D721Med (cell line): Measurements from ENCODE around the gene EPHA2.
"Not testable (repeated sequence)": the region's sequence is repeated elsewhere in the genome, so short reads cannot be mapped to it uniquely, and the experiment has no call there.

Experiments used
- DNase-seq: peaks from one replicate; pipeline ENCODE4 v3.0.0; 2011; ENCODE audit warnings: low spot score; ENCODE audit not compliant: insufficient read length
- FAIRE-seq: peaks from 2 replicates; lab custom pipeline; 2011; peaks lifted over from hg19 to GRCh38; lab: Jason Lieb, UNC
- CTCF ChIP-seq: IDR thresholded peaks from 2 replicates; pipeline ENCODE4 v1.5.1; 2012; ENCODE audit warnings: mild to moderate bottlenecking, control low read depth; ENCODE audit not compliant: insufficient read depth; ENCODE audit errors: missing control alignments

The EPHA2 gene

GRCh38 chr1:16172218-16172830 is 16.5 kb upstream of the EPHA2 start:
- no peak for TF ChIP-seq CTCF
- DNase-seq: no peak
- FAIRE-seq: no peak

DNA sequence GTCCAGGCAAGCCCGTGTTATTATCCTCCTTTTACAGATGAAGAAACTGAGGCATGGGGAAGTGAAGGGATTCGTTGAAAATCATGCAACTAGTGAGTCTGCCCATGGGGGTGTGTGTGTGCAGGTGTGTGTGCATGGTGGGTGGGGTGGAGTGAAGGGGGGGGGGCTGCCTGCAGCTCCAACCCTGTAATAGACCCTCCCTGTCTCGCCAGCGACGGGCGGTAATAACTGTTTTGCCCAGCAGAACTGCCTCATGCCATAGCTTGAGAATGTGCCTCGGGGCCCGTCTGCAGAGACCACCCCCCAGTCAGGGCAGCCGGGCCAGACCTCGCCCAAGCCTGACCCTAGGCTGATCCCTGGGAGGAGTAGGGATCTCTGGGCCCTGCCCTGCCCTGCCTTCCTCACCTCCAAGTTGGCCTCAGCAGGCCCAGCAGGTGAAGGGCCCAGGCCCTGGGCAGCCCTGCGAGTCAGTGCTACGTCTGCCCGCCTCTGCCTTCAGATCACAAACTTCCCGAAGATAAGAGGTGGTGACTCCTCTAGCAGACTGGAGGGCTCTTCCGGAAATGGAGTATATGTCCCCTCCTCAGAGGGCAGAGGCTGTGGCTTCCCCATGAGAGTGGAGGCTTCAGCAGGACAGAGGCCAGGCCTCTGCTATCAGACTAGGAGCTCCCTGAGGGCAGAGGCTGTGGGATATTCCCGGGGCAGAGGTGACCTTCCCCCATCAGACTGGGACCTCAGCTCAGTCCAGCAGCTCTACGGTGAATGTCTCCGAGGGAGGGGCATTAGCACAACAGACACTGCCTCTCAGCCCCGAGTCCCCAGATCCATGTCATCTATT is 15.7 kb upstream of the EPHA2 start:
- no peak for TF ChIP-seq CTCF
- DNase-seq (no peak), FAIRE-seq (no peak)

DNA sequence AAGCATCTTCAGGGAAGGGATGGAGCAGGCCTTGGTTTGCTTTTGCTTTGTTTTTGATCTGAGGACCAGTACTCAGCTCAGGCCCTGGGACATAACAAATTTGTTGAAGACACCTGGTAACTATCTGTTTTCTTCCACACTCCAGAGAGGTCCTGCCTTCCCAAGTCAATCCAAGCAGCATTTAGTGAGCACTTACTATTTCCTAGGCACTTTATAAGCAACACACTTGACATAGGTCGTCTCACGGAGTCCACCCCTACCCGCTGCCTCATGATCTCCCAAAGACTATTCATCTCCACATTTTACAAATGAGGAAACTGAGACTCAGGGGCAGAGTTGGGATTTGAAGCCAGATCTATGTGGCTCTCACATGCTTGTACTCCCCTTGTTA is 14.4 kb upstream of the EPHA2 start:
- no peak for TF ChIP-seq CTCF
- no peak for FAIRE-seq
- DNase-seq: no peak

DNA sequence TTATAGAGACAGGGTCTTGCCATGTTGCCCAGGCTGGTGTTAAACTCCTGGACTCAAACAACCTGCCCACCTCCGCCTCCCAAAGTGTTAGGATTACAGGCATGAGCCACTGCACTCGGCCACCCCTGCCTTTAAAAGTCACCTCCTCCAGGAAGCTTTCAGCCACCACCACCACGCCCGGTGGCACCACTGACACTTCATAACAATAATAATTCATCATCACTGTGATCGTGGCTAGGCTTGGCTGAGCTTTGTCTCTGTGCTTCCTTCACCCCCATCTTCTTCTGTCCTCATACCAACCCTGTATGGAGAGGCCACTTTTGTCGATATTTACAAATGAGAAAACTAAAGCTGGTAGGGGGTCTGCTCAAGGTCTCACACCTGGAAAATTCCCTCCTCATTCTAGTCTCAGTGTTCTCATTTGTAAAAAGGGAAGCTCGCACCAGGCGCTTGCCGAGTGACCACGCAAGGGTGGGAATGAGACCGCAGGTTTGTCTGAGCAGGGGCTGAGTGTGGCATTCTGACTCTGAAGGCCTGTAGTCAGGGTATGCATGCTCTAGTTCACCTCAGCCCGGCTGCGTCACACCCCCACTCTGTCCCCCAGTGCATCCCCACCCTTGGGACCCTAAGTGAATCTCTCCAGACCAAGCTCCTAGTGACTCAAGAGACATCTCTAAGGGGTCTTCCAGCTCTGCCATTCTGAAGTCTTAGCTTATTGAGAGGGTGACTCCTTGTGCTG is 12.9 kb upstream of the EPHA2 start:
- no peak for FAIRE-seq
- no peak for DNase-seq
- no peak for TF ChIP-seq CTCF

- FAIRE-seq, DNase-seq: not testable (repeated sequence)
Observed at GRCh38 chr1:16168144-16168495, 12.3 kb upstream of the EPHA2 start.

DNA sequence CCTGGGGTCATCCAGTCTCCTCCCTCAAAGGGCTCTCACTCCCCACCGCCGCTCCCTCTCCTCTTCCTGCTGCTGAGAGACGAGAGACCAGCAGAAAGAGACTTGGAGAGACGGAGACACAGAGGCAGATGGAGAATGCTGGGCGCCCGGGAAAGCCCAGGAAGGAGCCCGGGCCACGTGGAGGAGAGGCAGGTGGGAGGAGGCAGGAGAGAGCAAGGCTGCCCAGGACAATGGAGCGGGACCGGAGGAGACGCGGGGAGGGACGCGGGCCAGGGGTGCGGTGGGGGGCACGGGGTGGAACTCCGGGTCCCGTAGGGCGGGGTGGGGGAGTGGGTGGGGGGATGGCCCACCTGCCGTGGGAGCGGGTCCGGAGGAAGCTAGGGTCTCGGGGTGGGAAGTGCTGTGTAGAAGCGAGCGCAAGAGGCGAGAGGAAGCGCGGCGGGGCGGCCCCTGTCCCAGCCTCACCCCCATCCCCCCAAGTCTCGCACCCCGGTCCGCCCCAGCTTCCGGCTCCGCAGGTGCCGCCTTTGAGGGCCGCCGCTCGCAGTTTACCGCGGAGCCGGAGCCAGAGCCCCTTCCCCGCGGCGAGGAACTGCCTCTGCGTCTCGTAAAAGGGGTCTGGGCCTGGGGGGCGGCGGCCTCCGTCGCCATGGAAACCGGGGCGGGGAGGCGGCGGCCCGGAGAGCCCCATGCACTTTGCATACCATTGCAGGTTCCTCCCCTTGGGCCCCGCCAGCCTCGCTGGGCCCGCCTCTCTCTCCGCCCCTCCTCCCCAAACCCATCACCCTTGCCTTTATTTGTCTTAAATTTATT is 11.7 kb upstream of the EPHA2 start:
- DNase-seq (no peak), FAIRE-seq (no peak)

More for the DNA sequence above, 11.7 kb upstream of the EPHA2 start:
- no peak for TF ChIP-seq CTCF
